HepG2 (cell line): ENCODE results near the gene TPCN2.

Experiments used
- EP300 ChIP-seq, 3 experiments: sonication (generic) in 1 of 3; formaldehyde crosslinking in 1 of 3; IDR thresholded peaks; 2 replicates each; pipeline versions ENCODE4 v1.5.1 to v1.6.1; 2011 to 2020; ENCODE audit warnings: low read depth in 2 of 3, low read length in 2 of 3, borderline replicate concordance in 1 of 3, improper control_type of control experiment in 1 of 3, mild to moderate bottlenecking in 1 of 3, missing genetic modification reagents in 1 of 3, moderate library complexity in 1 of 3
- HNF4G ChIP-seq, 2 experiments: sonication (generic) in 1 of 2; formaldehyde crosslinking in 1 of 2; IDR thresholded peaks; 2 replicates each; pipeline versions ENCODE4 v1.4.0 to v1.6.1; 2011 to 2020; ENCODE audit warnings: borderline replicate concordance in 2 of 2, low read depth in 2 of 2, mild to moderate bottlenecking in 2 of 2, low read length in 1 of 2, missing genetic modification reagents in 1 of 2, moderate library complexity in 1 of 2
- KMT2A ChIP-seq: sonication (generic); formaldehyde crosslinking; IDR thresholded peaks from 2 replicates; pipeline ENCODE4 v1.4.0; 2020; ENCODE audit warnings: missing genetic modification reagents
- SIN3A ChIP-seq: IDR thresholded peaks from 2 replicates; pipeline ENCODE4 v1.6.1; 2011; ENCODE audit warnings: low read depth, mild to moderate bottlenecking, control low read depth, low read length, borderline replicate concordance
- SIN3B ChIP-seq: fragments of 150-350 bp; IDR thresholded peaks from 2 replicates; pipeline ENCODE4 v1.6.1; 2014; ENCODE audit warnings: low read length
- SOX13 ChIP-seq, 3 experiments: fragments of 450-650 bp in 1 of 3; sonication (generic) in 1 of 3; formaldehyde crosslinking in 1 of 3; IDR thresholded peaks in 2 of 3; conservative IDR thresholded peaks in 1 of 3; 2 replicates each; pipeline versions ENCODE4 v1.5.0 to v1.6.1; 2016 to 2020; ENCODE audit warnings: antibody characterized with exemption in 1 of 3, mild to moderate bottlenecking in 1 of 3, missing compliant biosample characterization in 1 of 3, missing genetic modification reagents in 1 of 3, moderate library complexity in 1 of 3
- TMF1 ChIP-seq: sonication (generic); formaldehyde crosslinking; IDR thresholded peaks from 2 replicates; pipeline ENCODE4 v1.8.1; 2022; ENCODE audit warnings: low read depth, missing genetic modification reagents
- U2AF2 ChIP-seq: fragments of 200-400 bp; formaldehyde crosslinking; IDR thresholded peaks from 2 replicates; pipeline ENCODE4 v1.6.1; 2017; ENCODE audit warnings: low read depth, mild to moderate bottlenecking, low read length
- ZFP62 ChIP-seq: sonication (generic); formaldehyde crosslinking; IDR thresholded peaks from 2 replicates; pipeline ENCODE4 v1.4.0; 2020; ENCODE audit warnings: missing genetic modification reagents
- ZNF766 ChIP-seq: sonication (generic); formaldehyde crosslinking; IDR thresholded peaks from 2 replicates; pipeline ENCODE4 v1.5.0; 2020; ENCODE audit warnings: missing genetic modification reagents, borderline replicate concordance
- ZNF780A ChIP-seq: sonication (generic); formaldehyde crosslinking; IDR thresholded peaks from 2 replicates; pipeline ENCODE4 v1.8.0; 2022; ENCODE audit warnings: mild to moderate bottlenecking, missing genetic modification reagents, moderate library complexity
- ZZZ3 ChIP-seq: sonication (generic); formaldehyde crosslinking; IDR thresholded peaks from 2 replicates; pipeline ENCODE4 v1.4.0; 2020; ENCODE audit warnings: missing genetic modification reagents, mild to moderate bottlenecking, borderline replicate concordance
- TF ChIP-seq, protein P1 (sequence below): sonication (generic); formaldehyde crosslinking; IDR thresholded peaks from 2 replicates; pipeline ENCODE4 v1.5.0; 2020; ENCODE audit warnings: mild to moderate bottlenecking, missing genetic modification reagents, moderate library complexity

DNA sequence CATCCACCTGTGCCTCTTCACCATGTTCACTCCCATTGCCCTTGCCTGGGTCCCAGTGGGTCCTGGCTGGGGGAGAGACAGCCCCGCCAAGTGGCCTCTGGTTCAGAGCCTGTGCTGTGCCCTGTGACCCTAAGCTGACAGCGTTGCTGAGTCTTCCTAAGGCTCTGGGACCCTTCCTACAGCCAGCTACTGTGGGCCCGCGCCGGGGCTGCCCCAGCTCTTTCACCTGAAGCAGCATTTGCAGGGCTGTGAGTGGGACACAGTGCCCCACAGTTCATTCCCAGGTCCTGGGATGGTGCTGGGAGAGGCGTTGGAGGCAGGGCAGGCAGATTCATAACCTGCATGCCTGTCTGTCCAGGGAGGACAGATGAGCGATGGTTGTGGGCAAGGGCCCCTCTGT lies 10.7 kb downstream of the TPCN2 start:
- no peak for TF ChIP-seq ZNF766 (CRISPR knock-in tag)
- no peak for TF ChIP-seq SIN3A
- no peak for TF ChIP-seq SOX13 (IDR thresholded peaks at IDR 0.05)
- TF ChIP-seq SOX13 (CRISPR knock-in tag; conservative IDR thresholded peaks at IDR 0.05 in 1 of 2, IDR thresholded peaks at IDR 0.05 in 1 of 2) = no peak
- no peak for TF ChIP-seq TMF1
- TF ChIP-seq, protein P1, sequence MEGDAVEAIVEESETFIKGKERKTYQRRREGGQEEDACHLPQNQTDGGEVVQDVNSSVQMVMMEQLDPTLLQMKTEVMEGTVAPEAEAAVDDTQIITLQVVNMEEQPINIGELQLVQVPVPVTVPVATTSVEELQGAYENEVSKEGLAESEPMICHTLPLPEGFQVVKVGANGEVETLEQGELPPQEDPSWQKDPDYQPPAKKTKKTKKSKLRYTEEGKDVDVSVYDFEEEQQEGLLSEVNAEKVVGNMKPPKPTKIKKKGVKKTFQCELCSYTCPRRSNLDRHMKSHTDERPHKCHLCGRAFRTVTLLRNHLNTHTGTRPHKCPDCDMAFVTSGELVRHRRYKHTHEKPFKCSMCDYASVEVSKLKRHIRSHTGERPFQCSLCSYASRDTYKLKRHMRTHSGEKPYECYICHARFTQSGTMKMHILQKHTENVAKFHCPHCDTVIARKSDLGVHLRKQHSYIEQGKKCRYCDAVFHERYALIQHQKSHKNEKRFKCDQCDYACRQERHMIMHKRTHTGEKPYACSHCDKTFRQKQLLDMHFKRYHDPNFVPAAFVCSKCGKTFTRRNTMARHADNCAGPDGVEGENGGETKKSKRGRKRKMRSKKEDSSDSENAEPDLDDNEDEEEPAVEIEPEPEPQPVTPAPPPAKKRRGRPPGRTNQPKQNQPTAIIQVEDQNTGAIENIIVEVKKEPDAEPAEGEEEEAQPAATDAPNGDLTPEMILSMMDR = no peak
- TF ChIP-seq ZZZ3 = no peak
- no peak for TF ChIP-seq SIN3B
- TF ChIP-seq KMT2A (CRISPR knock-in tag) = no peak
- no peak for TF ChIP-seq HNF4G (IDR thresholded peaks at IDR 0.05; ENCODE audit: borderline replicate concordance, low read depth, low read length)
- TF ChIP-seq HNF4G (CRISPR knock-in tag; IDR thresholded peaks at IDR 0.05; ENCODE audit: borderline replicate concordance, low read depth) = no peak
- TF ChIP-seq U2AF2 = no peak
- TF ChIP-seq ZNF780A (CRISPR knock-in tag) = no peak
- no peak for TF ChIP-seq ZFP62 (CRISPR knock-in tag)
- TF ChIP-seq EP300 (IDR thresholded peaks at IDR 0.05; ENCODE audit: low read depth in 2 of 2, low read length in 2 of 2) = no peak
- TF ChIP-seq EP300 (CRISPR knock-in tag; IDR thresholded peaks at IDR 0.05; ENCODE audit: borderline replicate concordance) = no peak
